ENCODE data around the gene TESK2.

Gene TESK2

DNA sequence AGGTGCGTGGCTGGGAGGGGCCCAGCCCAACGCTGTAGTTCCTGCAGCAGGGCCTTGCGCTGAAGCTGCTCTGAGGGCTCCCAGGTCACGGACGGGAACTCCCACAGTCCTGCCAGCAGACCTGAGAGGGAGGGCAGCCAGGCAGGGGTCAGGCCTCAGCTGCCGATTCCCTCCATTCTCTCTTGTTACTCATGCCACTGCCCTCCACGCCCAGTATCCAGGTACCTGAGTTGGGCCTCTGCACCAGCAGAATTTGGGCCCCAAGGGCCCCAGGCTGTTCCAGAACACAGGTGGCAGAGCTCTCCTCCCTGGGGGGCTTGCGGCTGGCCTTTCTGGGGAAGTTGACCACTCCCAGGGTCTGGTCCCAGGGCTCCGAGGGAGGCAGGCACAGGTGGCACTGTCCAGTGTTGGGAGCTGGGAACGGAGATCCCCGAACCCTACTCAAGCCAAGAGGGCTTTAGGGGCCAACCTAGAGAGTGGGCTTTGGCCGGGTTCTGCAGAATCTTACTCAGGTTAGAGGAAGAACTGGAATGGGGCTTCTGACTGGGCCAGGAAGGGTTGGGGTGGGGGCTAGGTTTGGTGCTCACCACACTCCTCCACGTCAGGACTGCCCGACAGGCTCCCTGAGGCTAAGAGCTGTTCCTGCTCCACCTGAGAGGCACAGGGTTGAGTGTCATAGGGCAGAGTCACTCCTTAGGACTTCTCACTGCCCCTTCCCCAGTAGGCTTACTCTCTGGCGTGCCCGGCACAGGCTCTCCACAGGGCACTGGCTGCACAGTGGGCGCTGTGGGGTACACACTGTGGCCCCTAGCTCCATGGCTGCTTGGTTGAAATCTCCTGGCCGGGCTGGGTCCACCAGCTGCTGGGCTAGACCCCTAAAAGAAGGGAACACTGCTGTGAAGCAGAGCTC, 159.3 kb downstream of the TESK2 start:
- DNase-seq, result no peak

DNA sequence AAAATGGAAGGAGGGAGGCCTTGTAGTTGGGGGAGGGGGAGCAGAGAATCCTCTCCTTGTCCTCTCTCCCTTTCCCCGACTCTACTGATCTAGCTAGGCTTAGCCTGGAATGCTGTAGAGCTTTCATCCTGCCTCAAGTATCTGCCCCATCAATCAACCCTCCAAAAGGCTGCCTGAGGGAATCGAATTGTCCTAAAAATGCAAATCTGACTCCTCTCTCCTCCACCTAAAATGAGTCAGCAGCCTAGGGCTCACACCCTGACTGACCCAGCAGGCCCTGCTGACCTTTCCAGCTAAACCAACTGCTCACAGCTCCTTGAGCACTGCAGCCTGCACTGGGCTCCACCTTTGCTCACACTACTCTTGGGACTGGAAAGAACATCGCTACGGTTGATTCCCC, 161.5 kb downstream of the TESK2 start:
- DNase-seq, result no peak

DNA sequence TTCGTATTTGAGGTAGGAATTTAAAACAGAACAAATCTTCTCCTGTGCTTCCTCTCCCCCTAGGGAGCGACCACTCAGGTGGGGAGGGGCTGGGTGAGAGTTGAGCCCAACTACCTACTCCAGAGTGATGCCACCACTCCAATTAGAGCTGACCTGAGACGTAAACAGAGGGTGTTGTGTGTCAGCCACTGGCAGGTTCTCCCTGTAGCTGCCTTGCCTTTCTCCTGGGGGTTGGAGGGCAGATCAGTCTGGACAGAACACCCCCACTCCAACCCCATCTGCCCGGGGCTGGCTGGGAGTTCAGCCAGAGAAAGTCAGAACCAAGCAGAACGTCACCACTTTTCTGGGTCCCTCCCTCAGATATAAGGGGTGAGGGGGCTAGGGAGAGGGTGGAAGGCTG, 162.3 kb downstream of the TESK2 start:
- DNase-seq, result no peak

DNA sequence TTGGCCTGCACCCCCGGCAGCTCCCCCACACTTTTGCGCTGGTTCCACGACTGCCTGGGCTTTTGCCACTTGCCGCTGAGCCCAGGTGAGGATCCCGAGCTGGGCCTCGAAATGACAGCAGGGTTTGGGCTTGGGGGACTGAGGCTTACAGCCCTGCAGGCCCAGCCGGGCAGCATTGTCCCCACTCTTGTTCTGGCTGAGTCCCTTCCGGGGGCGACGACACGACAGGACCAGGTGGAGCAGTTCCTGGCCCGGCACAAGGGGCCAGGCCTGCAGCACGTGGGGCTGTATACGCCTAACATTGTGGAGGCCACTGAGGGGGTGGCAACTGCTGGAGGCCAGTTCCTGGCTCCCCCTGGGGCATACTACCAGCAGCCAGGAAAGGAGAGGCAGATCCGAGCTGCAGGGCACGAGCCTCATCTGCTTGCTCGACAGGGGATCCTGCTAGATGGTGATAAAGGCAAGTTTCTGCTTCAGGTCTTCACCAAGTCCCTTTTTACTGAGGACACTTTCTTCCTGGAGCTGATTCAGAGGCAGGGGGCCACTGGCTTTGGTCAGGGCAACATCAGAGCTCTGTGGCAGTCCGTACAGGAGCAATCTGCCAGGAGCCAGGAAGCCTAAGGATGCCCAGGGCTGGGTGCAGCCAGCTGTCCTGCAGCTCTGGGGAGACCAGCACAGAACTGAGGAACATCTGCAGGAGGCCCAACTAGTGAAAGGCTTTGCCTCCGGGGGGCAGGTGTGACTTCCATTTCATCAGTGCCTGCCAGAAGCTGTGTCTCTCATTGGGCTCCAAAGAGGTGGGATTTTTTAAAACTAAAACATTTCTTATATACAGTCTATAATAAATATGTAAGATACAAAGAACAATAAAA, 163.1 kb downstream of the TESK2 start:
- no peak for DNase-seq

DNA sequence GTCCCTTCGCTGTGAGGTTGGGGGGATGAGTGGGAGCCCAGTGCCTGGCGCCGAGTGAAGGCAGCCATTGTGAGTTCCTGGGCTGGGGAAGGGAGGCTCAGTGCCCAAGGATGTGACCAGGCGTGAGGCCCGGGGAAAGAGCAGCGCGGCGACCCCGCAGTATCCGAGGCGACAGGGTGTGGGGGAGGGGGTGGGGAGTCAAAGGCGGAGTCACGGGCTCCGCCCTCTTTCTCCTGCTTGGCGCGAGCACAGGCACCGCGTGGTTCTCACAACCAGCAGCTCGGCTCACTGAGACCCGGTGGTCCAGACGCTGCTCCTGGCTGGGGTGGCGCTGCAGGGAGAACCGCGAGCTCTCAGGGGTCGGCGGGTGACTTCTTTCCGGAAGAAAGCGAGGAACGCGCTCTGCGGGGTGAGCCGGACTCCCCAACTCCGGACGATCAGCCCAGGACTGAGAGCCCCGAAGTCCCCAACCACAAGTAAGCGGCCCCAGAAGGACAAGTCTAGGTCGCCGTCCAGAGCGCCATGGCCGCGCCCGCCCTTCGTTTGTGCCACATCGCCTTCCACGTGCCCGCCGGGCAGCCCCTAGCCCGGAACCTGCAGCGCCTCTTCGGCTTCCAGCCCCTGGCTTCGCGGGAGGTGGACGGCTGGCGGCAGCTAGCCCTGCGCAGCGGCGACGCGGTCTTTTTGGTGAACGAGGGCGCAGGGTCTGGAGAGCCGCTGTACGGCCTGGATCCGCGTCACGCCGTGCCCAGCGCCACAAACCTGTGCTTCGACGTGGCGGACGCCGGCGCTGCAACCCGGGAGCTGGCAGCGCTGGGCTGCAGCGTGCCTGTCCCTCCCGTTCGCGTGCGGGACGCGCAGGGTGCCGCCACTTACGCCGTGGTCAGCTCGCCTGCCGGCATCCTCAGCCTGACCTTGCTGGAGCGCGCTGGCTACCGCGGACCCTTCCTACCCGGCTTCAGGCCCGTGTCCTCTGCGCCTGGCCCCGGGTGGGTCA, 164.0 kb downstream of the TESK2 start, which contains the start of gene HPDL:
HPDL (plus strand) TSS at position 269 of the 997 bp plus-strand sequence; CDS start at position 523, 254 bp downstream.
- peak in 3 of 4 experiments; percentile 22 to 55 (median 37) for DNase-seq

DNA sequence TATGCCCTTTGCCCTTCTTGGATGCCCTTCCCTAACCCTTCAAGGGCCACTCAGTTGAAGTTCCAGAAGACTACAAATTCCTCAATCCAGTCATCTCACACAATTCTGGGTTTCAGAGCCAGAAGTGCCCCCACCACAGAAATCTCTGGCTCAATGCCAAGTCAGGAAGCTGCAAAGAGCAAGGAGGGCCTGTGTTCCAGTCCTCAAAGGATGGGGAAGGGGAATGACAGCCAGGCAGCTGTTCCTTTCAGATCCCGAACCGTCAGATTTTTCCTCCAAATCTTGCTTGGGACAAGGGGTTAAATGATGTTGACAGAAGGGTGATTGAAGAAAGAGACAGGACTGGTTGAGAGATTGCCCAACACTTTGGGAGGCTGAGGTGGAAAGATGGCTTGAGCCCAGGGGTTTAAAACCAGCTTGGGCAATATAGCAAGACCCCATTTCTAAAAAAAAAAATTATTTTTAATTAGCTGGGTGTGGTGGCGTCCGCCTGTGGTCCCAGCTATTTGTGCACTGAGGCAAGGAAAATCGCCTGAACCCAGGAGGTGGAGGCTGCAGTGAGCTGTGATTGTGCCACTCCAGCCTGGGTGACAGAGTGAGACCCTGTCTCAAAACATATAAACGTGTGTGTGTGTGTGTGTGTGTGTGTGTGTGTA, 165.0 kb downstream of the TESK2 start:
- DNase-seq, result no peak

DNA sequence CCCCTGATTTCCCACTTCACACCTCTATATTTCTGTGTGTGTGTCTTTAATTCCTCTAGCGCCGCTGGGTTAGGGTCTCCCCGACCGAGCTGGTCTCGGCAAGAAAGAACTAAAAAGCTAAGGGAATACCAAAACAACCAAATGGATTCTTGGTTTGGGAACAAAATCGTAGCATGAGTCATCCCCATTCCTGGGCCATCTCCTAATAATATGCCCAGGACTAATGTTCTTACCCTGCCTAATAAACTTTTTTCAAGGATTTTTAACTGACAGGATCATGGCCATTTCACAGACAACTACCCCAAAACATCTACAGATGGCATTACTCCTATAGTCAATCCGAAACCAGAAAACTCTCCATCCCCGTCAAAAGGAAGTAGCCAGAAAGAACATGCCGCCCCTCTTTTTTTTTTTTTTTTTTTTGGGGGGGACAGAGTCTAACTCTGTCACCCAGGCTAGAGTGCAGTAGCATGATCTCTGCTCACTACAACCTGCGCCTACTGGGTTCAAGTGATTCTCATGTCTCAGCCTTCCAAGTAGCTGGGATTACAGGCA, 168.4 kb downstream of the TESK2 start:
- no peak for DNase-seq

DNA sequence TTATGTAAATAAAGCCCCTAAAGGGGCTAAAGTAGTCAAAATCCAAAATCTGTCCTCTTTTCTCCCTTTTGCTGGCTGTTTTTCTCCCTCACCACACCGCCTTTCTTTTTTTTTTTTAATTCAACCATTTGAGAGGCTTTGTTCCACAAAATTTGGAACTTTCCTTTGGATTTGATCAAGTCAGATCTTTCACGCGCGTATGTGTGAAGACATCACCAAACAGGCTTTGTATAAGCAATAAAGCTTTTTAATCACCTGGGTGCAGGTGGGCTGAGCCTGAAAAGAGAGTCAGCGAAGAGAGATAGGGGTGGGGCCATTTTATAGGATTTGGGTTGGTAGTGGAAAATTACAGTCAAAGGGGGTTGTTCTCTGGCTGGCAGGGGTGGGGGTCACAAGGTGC, 169.5 kb downstream of the TESK2 start:
- no peak for DNase-seq

DNA sequence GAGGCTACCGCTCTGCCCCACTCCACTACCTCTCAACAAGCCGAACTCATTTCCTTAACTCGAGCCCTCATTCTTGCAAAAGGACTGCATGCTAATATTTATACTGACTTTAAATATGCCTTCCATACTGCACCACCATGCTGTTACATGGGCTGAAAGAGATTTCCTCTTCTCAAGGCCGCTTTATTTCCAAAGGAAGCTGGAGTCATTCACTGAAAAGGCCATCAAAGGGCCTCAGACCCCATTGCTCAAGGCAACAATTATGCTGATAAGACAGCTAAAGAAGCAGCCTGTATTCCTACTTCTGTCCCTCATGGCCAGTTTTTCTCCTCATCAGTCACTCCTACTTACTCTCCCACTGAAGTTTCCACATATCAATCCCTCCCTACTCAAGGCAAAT, 171.2 kb downstream of the TESK2 start:
- DNase-seq, result no peak

DNA sequence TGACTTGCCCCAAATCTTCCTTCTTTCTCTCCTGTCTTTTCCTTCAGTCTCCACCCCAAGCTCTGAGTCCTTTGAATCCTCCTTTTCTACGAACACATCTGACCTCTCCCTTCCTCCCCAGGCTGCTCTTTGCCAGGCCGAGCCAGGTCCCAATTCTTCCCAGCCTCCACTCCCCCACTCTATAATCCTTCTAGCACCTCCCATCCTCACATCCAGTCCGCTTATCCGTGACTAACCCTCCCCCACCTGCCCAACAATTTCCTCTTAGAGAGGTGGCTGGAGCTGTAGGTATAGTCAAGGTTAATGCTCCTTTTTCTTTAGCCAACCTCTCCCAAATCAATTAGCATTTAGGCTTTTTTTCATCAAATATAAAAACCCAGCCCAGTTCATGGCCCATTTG, 173.8 kb downstream of the TESK2 start:
- DNase-seq, result no peak

DNA sequence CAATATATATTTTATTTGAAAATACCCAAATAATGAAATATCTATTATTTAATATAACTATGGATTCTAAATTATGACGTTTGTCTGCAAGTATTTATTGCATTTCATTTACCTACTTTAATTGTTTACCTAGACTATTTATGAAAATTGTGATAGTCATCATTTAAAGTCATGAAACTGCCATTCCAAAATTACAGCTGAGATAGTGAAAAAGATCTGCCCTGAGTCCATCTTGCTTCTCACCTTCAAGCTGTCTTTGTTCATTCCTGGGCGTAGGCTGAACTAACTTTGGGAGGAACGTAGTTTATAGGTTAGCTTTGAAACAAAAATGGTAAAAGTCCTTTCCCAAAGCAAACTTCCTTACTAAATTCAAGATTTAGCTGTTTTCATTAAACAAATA, 176.7 kb downstream of the TESK2 start:
- no peak for DNase-seq

DNA sequence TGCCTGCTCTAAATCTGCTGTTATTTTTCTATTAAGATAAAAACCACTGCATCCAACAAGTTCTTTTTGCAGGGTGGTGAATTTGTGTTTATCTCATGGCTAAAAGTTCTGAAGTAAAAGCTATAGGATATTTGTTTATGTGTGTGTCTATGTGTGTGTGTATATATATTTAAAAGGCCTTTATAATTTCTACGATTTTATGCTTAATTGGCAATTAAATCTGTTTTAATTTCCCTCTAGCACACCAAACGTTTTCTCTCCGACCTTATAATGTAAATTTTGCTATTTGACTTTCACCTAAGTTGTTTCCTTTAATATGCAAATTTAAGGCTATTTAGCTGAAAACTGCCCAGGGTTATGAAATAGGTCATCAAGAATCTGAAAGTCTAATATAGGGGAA, 184.1 kb downstream of the TESK2 start:
- no peak for DNase-seq

DNA sequence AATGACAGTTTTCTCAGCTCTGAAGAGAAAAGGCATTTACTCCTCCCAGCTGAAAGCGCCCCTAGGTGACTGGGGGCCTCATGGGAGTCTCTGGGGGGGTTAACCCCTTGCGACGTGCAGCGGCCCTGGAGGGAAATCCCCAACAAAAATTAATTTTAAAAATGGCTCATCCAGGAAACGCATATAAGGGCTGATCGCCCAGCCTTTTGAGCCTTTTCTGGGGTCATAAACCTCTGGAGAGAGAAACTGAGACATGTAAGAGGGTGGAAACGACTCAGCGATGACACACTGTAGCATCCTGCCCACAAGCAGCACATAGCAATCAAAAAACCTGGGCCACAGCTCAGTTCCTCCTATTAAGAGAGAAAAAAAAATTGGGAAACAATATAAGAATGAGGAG, 184.6 kb downstream of the TESK2 start:
- DNase-seq, result no peak

DNA sequence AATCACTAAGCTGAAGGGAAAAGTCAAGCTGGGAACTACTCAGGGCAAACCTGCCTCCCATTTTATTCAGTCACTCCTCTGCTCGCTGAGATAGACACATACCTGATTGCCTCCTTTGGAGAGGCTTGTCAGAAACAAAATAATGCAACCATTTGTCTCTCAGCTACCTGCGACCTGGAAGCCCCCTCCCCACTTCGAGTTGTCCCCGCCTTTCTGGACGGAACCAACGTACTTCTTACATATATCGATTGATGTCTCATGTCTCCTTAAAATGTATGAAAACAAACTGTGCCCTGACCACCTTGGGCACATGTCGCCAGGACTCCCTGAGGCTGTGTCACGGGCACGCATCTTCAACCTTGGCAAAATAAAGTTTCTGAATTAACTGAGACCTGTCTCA, 185.7 kb downstream of the TESK2 start:
- DNase-seq, result no peak

DNA sequence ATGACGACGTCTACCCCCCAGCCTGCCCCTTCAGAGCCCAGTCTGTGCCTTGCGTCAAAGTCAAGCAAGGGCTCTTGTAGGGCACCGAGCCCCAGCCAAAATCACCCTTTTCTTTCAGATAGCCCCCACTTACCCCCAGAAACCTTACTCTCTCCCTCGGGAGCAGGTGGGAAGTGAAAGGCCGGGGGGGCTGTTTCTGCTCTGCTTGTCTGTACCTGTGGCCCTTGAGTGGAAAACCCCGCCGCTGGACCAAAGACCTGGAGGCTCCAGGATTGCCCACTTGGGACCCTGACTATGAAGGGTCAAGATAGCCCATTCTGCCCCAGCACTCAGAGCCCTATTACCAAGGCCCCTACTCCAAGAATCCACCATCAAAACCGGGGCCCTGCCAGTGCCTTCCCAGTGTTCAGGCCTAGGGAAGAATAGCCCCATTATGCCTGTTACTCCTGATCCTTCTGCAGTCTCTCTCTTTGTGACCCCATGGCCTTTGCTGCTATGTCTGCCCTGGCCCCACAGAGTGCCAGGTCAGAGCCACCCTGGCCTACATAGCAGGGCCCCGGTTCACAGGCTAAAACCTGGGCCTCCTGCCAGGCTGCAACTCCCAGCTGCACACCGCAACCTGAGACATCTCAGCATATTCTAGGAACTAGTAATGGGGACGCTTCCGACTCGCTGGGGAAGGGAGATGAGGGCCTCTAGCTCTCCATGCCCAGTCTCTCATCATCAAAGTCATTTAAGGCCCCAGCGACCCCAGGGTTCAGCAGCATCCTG, 186.5 kb downstream of the TESK2 start:
- no peak for DNase-seq

DNA sequence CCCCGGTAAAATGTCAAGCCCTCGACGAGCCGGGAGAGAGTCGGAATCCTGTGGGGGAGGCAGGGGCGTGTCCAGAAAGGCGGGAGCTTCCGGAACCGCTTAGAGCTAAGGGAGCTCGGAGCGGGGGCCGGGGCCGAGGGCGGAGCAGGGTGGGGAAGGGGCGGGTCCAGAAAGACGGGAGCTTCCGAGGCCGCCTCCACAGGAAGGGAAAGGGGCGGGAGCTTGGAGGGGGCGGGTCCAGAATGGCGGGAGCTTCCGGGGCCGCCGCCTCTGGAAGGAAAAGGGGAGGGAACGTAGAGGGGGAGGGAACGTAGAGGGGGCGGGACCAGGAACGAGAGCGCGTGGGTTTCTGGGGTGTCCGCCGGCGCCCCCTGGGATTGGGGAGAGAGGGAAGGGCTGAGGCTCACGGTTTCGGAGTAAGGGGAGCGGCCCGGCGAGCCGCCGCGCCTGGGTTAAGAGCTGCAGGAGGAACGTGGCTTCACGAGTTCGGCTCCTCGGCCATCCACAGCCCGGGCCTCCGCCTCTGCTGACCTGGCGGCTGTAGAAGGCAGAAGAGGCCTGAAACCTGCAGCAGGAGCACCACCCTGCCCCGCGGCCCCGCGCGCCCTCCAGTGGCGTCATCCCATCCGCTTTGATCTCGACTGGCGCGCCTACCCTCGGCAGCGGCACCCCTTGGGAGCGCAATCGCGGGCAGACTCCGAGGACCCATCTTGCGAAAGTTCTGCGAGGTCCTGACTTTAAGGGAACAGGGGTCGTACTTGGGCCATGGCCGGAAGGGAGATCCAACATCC, 187.2 kb downstream of the TESK2 start:
- DNase-seq, result peak; percentile 96

DNA sequence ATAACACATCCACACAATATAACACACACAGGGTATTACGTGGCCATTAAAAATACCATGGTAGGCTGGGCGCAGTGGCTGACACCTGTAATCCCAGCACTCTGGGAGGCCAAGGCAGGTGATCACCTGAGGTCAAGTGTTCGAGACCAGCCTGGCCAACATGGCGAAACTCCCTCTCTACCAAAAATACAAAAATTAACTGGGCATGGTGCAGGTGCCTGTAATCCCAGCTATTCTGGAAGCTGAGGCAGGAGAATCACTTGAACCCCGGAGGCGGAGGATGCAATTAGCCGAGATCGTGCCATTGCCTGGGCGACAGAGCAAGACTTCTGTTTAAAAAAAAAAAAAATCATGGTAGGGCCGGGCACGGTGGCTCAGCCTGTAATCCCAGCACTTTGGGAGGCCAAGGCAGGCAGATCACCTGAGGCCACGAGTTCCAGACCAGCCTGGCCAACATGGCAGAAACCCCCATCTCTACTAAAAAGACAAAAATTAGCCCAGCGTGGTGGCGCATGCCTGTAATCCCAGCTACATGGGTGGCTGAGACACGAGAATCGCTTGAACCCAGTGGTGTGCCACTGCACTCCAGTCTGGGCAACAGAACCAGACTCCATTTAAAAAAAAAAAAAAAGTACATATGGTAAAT, 188.3 kb downstream of the TESK2 start:
- DNase-seq, result no peak

DNA sequence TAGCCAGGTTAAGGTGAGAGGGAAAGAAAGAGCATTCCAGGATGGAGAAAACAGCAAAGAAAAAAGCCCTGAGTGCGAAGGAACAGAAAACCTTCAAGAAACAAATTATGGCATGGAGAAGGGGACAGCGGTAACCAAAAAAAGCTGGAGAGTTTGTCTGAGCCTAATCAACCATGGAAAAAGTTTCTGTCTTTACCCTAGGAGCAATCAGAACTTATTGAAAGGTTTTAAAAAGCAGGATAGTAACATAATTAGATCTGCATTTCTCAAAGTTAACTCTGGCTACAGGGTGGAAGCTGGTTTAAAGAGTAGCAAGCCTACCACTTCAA, 190.3 kb downstream of the TESK2 start:
- DNase-seq, result no peak

DNA sequence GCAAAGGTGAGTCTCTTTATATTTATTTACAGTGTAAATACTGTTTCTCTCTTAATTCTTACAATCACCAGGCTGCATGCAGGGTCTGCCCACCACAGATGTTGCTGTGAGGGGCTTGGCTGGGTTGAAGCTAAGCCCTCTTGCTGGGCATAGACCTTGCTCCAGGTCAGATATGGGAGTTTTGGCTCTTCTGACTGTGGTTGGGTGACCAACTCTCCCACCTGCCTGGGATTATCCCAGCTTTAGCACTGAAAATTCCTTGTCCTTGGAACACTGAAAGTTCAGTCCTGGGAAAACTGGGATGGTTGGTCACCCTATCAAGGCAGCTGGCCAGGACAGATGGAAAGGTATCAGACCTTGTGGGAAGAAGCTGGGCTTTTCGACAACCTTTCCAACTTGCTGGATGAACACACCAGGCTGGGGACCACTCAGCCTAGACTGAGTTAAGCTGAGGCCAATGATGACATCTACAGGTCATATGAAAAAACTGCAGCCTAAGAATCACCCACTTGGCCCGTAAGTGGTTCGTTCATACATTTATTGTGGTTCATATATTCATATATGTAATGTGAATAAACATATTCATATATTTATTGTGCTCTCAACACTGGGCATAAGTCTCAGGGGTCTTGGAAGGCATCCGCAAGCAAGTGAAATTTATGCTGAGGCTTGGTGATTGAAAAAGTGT, 190.8 kb downstream of the TESK2 start:
- no peak for DNase-seq
